ENCODE measurements around the gene DNLZ. TPM values are rescaled to one million over a fixed set of nuclear protein-coding genes. Genes with fewer than 3 reads are reported as not detected.

The DNLZ gene
- total and polyA plus RNA-seq, 10 donors = 15.8 to 29.8 (median 22.3) TPM

DNA sequence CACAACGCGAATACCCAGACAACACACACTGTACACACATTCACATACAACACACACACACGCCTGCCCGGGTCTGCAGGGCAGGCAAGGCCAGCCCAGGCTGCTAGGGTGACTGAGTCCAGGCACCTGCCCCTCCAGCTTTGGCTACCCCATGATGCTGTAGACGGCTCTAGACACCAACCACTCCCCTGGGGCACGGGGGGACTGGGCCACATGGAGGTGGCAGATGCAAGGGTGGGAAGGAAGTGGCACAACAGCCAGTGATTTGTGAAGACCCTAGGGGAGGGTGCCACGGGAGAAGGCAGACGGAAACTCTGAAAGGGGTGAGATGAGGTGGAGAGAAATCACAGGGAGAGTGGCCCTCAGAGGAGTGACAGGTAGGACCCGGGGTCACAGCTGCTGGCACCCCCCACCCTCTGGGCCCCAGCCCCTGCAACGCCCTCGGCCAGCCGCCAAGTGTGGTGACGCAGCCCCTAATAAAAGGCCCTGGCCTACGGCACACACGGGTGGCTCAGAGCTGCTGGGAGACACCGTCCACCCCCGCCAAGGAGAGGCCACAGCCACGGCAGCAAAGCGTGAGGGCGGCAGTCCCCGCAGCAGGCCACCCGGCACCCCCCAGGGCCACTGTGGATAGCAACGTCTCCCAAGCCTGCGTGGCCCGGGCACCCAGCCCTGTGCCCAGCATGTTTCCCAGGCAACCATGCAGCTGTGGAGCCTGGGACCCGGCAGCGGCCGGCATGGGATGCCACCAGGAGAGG is 53.1 kb downstream of the DNLZ start:
- peaks cover 0 to 58% (median 22%) of the 10 kb centered on the region in 6 donors for H3K4me1 ChIP-seq
- DNase-seq = no peak
- TF ChIP-seq POLR2AphosphoS5 (IDR thresholded peaks at IDR 0.05) = no peak
- TF ChIP-seq, protein P1, sequence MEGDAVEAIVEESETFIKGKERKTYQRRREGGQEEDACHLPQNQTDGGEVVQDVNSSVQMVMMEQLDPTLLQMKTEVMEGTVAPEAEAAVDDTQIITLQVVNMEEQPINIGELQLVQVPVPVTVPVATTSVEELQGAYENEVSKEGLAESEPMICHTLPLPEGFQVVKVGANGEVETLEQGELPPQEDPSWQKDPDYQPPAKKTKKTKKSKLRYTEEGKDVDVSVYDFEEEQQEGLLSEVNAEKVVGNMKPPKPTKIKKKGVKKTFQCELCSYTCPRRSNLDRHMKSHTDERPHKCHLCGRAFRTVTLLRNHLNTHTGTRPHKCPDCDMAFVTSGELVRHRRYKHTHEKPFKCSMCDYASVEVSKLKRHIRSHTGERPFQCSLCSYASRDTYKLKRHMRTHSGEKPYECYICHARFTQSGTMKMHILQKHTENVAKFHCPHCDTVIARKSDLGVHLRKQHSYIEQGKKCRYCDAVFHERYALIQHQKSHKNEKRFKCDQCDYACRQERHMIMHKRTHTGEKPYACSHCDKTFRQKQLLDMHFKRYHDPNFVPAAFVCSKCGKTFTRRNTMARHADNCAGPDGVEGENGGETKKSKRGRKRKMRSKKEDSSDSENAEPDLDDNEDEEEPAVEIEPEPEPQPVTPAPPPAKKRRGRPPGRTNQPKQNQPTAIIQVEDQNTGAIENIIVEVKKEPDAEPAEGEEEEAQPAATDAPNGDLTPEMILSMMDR (IDR thresholded peaks at IDR 0.05 in 8 of 11, conservative IDR thresholded peaks at IDR 0.05 in 3 of 11) = no peak
- TF ChIP-seq POLR2A (IDR thresholded peaks at IDR 0.05) = no peak
- H3K27me3 ChIP-seq (replicated peaks in 1 of 7) = peaks cover 0 to 54% (median 7%) of the 10 kb centered on the region in 7 donors
- H3K4me3 ChIP-seq = no peak overlapping the region
- H3K36me3 ChIP-seq = no peaks in the 10 kb centered on the region
- intact Hi-C loops (cut with DNase I; ENCODE audit: low total_unique reads) = no loop called here
- 31 to 51% (median 40%) methylated on average over 10 to 28 of the region's 28 CpGs for WGBS, 5 donors
- peaks cover 0 to 14% (median 11%) of the 10 kb centered on the region in 8 donors for H3K9me3 ChIP-seq
- H3K27ac ChIP-seq = no peak overlapping the region

DNA sequence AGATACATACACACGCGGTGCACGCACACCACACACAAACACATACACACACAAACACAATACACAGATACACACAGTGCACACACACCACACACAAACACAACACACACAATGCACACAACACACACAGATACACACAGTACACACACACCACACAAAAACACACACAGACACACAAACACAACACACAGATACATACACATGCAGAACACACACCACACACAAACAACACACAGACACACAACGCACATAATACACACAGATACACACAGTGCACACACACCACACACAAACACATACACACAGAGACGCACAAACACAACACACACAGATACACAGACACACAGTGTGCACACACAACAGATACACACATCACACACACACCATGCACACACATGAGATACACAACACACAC is 53.7 kb downstream of the DNLZ start:
- WGBS, 5 donors = 93 to 95% (median 94%) methylated on average over 5 of the region's 5 CpGs

More for the DNA sequence above, 53.7 kb downstream of the DNLZ start:
- Histone ChIP-seq H3K4me1 (peaks cover 0 to 60% (median 22%) of the 10 kb centered on the region in 6 donors), H3K4me3 (no peak overlapping the region), H3K36me3 (no peaks in the 10 kb centered on the region), H3K27ac (no peak overlapping the region), H3K27me3 (replicated peaks in 1 of 7) (peaks cover 0 to 60% (median 7%) of the 10 kb centered on the region in 7 donors), H3K9me3 (peaks cover 0 to 8% (median 6%) of the 10 kb centered on the region in 8 donors)
- TF ChIP-seq, protein P1 (IDR thresholded peaks at IDR 0.05 in 8 of 11, conservative IDR thresholded peaks at IDR 0.05 in 3 of 11) = no peak
- TF ChIP-seq POLR2AphosphoS5 (IDR thresholded peaks at IDR 0.05) (no peak), POLR2A (IDR thresholded peaks at IDR 0.05) (no peak)
- DNase-seq = no peak
- intact Hi-C loops (cut with DNase I; ENCODE audit: low total_unique reads) = no loop called here

Other genes starting within 250 kb of the DNLZ start
- gene TMEM250, start 244.9 kb downstream of the DNLZ start, total RNA-seq = 10 to 100 TPM; 23.3 to 31.3 (median 25.8) TPM
- gene TMEM250, start 244.9 kb downstream of the DNLZ start, polyA plus RNA-seq = 10 to 100 TPM; 10.7 to 28.9 (median 14.8) TPM
- gene LHX3, start 158.6 kb downstream of the DNLZ start, total RNA-seq = not detected
- gene LHX3, start 158.6 kb downstream of the DNLZ start, polyA plus RNA-seq = not detected
- 10 to 100 TPM; 13.2 to 20.3 (median 19.2) TPM for gene QSOX2, start 117.9 kb downstream of the DNLZ start, total RNA-seq
- 10 to 100 TPM; 12.3 to 15.3 (median 14.2) TPM for gene QSOX2, start 117.9 kb downstream of the DNLZ start, polyA plus RNA-seq
- under 1 TPM in 5 of 7 donors, not detected in 2; 0.03 to 0.15 (median 0.10) TPM for gene CCDC187, start 59.6 kb downstream of the DNLZ start, total RNA-seq
- under 1 TPM; 0.10 to 0.20 (median 0.13) TPM for gene CCDC187, start 59.6 kb downstream of the DNLZ start, polyA plus RNA-seq
- 10 to 100 TPM in 5 of 7 donors, 1 to 10 TPM in 2; 9.5 to 27.9 (median 14.3) TPM for gene GPSM1, start 36.2 kb downstream of the DNLZ start, total RNA-seq
- gene GPSM1, start 36.2 kb downstream of the DNLZ start, polyA plus RNA-seq = 10 to 100 TPM in 1 of 3 donors, 1 to 10 TPM in 2; 4.5 to 20.5 (median 9.3) TPM
- gene CARD9, start 9.9 kb upstream of the DNLZ start, total RNA-seq = 10 to 100 TPM; 11.6 to 25.5 (median 19.5) TPM
- 10 to 100 TPM in 2 of 3 donors, 1 to 10 TPM in 1; 5.7 to 17.3 (median 16.1) TPM for gene CARD9, start 9.9 kb upstream of the DNLZ start, polyA plus RNA-seq
- gene SNAPC4, start 36.4 kb upstream of the DNLZ start, total RNA-seq = 10 to 100 TPM in 4 of 7 donors, 1 to 10 TPM in 3; 6.4 to 14.5 (median 10.3) TPM
- gene SNAPC4, start 36.4 kb upstream of the DNLZ start, polyA plus RNA-seq = 10 to 100 TPM in 1 of 3 donors, 1 to 10 TPM in 2; 4.6 to 13.6 (median 9.4) TPM
- 10 to 100 TPM; 38.5 to 67.4 (median 58.7) TPM for gene ENTR1, start 46.9 kb upstream of the DNLZ start, total RNA-seq
- 10 to 100 TPM; 45.6 to 78.5 (median 70.1) TPM for gene ENTR1, start 46.9 kb upstream of the DNLZ start, polyA plus RNA-seq
- gene PMPCA, start 46.9 kb upstream of the DNLZ start, total RNA-seq = 10 to 100 TPM; 36.8 to 55.1 (median 46.0) TPM
- gene PMPCA, start 46.9 kb upstream of the DNLZ start, polyA plus RNA-seq = 10 to 100 TPM; 38.6 to 56.2 (median 48.1) TPM
- gene INPP5E, start 76.1 kb upstream of the DNLZ start, total RNA-seq = 10 to 100 TPM; 13.1 to 25.3 (median 18.7) TPM
- gene INPP5E, start 76.1 kb upstream of the DNLZ start, polyA plus RNA-seq = 10 to 100 TPM in 2 of 3 donors, 1 to 10 TPM in 1; 7.8 to 20.3 (median 15.7) TPM
- gene SEC16A, start 119.3 kb upstream of the DNLZ start, total RNA-seq = 10 to 100 TPM; 74.6 to 92.1 (median 87.8) TPM
- 10 to 100 TPM; 35.0 to 58.9 (median 52.6) TPM for gene SEC16A, start 119.3 kb upstream of the DNLZ start, polyA plus RNA-seq
- 100 to 1,000 TPM in 4 of 7 donors, 10 to 100 TPM in 3; 88.6 to 140 (median 117) TPM for gene NOTCH1, start 182.3 kb upstream of the DNLZ start, total RNA-seq
- 10 to 100 TPM in 1 of 3 donors, 1 to 10 TPM in 2; 4.9 to 27.2 (median 8.3) TPM for gene NOTCH1, start 182.3 kb upstream of the DNLZ start, polyA plus RNA-seq

Data from spleen (tissue), 11 donors.